A673 (cell line): ENCODE measurements around the gene DDB1.

ENCODE experiments used
- CTCF ChIP-seq: fragments of 300-800, 200-600 bp; sonication (generic); conservative IDR thresholded peaks from 2 replicates; pipeline ENCODE4 v1.5.1; 2017; ENCODE audit warnings: low read depth, mild to moderate bottlenecking, antibody characterized with exemption, low read length, moderate library complexity, mixed read lengths
- EZH2 ChIP-seq: fragments of 200-600 bp; sonication (generic); IDR thresholded peaks from 2 replicates; pipeline ENCODE4 v1.6.1; 2017; ENCODE audit warnings: borderline replicate concordance, low read depth, mild to moderate bottlenecking, mixed read lengths, antibody characterized with exemption, low read length; ENCODE audit not compliant: poor library complexity, severe bottlenecking

- no peak for TF ChIP-seq CTCF
- no peak for TF ChIP-seq EZH2
These were observed 23.8 kb downstream of the DDB1 start for GRCh38 chr11:61309141-61309540.
